ENCODE results near the gene PAX5. TPM values are rescaled to one million over a fixed set of nuclear protein-coding genes. Genes with fewer than 3 reads are reported as not detected.

The PAX5 gene
- total RNA-seq, 6 experiments from 2014 or later: not detected

- TF ChIP-seq, protein P1, sequence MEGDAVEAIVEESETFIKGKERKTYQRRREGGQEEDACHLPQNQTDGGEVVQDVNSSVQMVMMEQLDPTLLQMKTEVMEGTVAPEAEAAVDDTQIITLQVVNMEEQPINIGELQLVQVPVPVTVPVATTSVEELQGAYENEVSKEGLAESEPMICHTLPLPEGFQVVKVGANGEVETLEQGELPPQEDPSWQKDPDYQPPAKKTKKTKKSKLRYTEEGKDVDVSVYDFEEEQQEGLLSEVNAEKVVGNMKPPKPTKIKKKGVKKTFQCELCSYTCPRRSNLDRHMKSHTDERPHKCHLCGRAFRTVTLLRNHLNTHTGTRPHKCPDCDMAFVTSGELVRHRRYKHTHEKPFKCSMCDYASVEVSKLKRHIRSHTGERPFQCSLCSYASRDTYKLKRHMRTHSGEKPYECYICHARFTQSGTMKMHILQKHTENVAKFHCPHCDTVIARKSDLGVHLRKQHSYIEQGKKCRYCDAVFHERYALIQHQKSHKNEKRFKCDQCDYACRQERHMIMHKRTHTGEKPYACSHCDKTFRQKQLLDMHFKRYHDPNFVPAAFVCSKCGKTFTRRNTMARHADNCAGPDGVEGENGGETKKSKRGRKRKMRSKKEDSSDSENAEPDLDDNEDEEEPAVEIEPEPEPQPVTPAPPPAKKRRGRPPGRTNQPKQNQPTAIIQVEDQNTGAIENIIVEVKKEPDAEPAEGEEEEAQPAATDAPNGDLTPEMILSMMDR (IDR thresholded peaks at IDR 0.05): no peak
- H3K27ac Mint-ChIP-seq: no peak overlapping the region
- H3K4me1 Mint-ChIP-seq (ENCODE audit: low read depth): no peaks in the 10 kb centered on the region
- no peak overlapping the region for H3K4me3 Mint-ChIP-seq
- no peaks in the 10 kb centered on the region for H3K36me3 Mint-ChIP-seq (ENCODE audit: low read depth)
- no peaks in the 10 kb centered on the region for H3K9me3 Mint-ChIP-seq
- no peak for DNase-seq
- H3K27me3 Mint-ChIP-seq (ENCODE audit: insufficient read depth): peaks cover 83% of the 10 kb centered on the region
Measured at GRCh38 chr9:36897019-36897418, 137.0 kb downstream of the PAX5 start.

GRCh38 chr9:36896296-36896695, 137.8 kb downstream of the PAX5 start:
- H3K36me3 Mint-ChIP-seq (ENCODE audit: low read depth): no peaks in the 10 kb centered on the region
- no peak overlapping the region for H3K27ac Mint-ChIP-seq
- no peak overlapping the region for H3K4me3 Mint-ChIP-seq
- no peak for DNase-seq
- H3K4me1 Mint-ChIP-seq (ENCODE audit: low read depth): no peaks in the 10 kb centered on the region
- peaks cover 85% of the 10 kb centered on the region for H3K27me3 Mint-ChIP-seq (ENCODE audit: insufficient read depth)
- H3K9me3 Mint-ChIP-seq: no peaks in the 10 kb centered on the region
- TF ChIP-seq, protein P1 (IDR thresholded peaks at IDR 0.05): no peak

GRCh38 chr9:36895744-36896260, 138.3 kb downstream of the PAX5 start:
- H3K4me3 Mint-ChIP-seq: no peak overlapping the region
- H3K27me3 Mint-ChIP-seq (ENCODE audit: insufficient read depth): peaks cover 85% of the 10 kb centered on the region
- DNase-seq: no peak
- no peak overlapping the region for H3K27ac Mint-ChIP-seq
- no peaks in the 10 kb centered on the region for H3K36me3 Mint-ChIP-seq (ENCODE audit: low read depth)
- no peaks in the 10 kb centered on the region for H3K4me1 Mint-ChIP-seq (ENCODE audit: low read depth)
- TF ChIP-seq, protein P1 (IDR thresholded peaks at IDR 0.05): 0 out of 2 replicates have a peak, but pooled peaks have one; percentile 7
- no peaks in the 10 kb centered on the region for H3K9me3 Mint-ChIP-seq

- Mint-ChIP-seq H3K9me3 (no peaks in the 10 kb centered on the region), H3K36me3 (ENCODE audit: low read depth) (no peaks in the 10 kb centered on the region), H3K27ac (no peak overlapping the region), H3K27me3 (ENCODE audit: insufficient read depth) (peaks cover 83% of the 10 kb centered on the region), H3K4me3 (no peak overlapping the region), H3K4me1 (ENCODE audit: low read depth) (no peaks in the 10 kb centered on the region)
- no peak for DNase-seq
- TF ChIP-seq, protein P1 (IDR thresholded peaks at IDR 0.05): no peak
Measured at GRCh38 chr9:36894695-36895310, 139.3 kb downstream of the PAX5 start.

- Mint-ChIP-seq H3K9me3 (no peaks in the 10 kb centered on the region), H3K27me3 (ENCODE audit: insufficient read depth) (peaks cover 82% of the 10 kb centered on the region), H3K27ac (no peak overlapping the region), H3K4me1 (ENCODE audit: low read depth) (no peaks in the 10 kb centered on the region), H3K4me3 (no peak overlapping the region), H3K36me3 (ENCODE audit: low read depth) (no peaks in the 10 kb centered on the region)
- TF ChIP-seq, protein P1 (IDR thresholded peaks at IDR 0.05): no peak
- no peak for DNase-seq
Measured at GRCh38 chr9:36893911-36894310, 140.2 kb downstream of the PAX5 start.

All from HFFc6 (cell line).